ENCODE measurements around the gene ELMOD3. TPM values are rescaled to one million over a fixed set of nuclear protein-coding genes. Genes with fewer than 3 reads are reported as not detected.
"Not testable (repeated sequence)": the region's sequence is repeated elsewhere in the genome, so short reads cannot be mapped to it uniquely, and the experiment has no call there.

Gene ELMOD3
- total RNA-seq, 4 donors from 2014 or later, result 17.4 to 21.5 (median 18.3) TPM

DNA sequence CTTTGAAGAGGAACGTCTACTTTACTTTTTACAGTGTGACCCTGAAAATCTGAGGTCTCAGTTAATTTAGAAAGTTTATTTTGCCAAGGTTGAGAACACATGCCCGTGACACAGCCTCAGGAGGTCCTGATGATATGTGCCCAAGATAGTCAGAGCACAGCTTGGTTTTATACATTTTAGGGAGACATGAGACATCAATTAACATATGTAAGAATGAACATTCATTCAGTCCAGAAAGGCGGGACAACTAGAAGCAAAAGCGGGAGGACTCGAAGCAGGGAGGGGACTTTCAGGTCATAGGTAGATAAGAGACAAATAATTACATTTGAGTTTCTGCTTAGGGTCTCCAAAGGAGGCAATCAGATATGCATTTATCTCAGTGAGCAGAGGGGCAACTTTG lies 23.7 kb downstream of the ELMOD3 start:
- no peak for TF ChIP-seq POLR2AphosphoS5 (IDR thresholded peaks at IDR 0.05)
- TF ChIP-seq POLR2A (IDR thresholded peaks at IDR 0.05; ENCODE audit: low read depth), result no peak
- no peak for TF ChIP-seq CTCF (IDR thresholded peaks at IDR 0.05)
- TF ChIP-seq EP300 (IDR thresholded peaks at IDR 0.05), result no peak
- intact Hi-C loops (cut with DNase I), result no loop called here
- no peak for DNase-seq (ENCODE audit: extremely low spot score)
- H3K9me3 ChIP-seq, result no peaks in the 10 kb centered on the region
- H3K36me3 ChIP-seq, result peaks cover 22 to 89% (median 50%) of the 10 kb centered on the region in 4 donors
- 92% methylated on average over 5 of the region's 5 CpGs for WGBS
- no peaks in the 10 kb centered on the region for H3K27me3 ChIP-seq
- no peak overlapping the region for H3K4me3 ChIP-seq
- no peaks in the 10 kb centered on the region for H3K4me1 ChIP-seq
- H3K27ac ChIP-seq (replicated peaks in 1 of 4), result no peak overlapping the region

GRCh38 chr2:85380048-85380447 lies 25.5 kb downstream of the ELMOD3 start:
- 79% methylated on average over 1 of the region's 1 CpG for WGBS
- intact Hi-C loops (cut with DNase I), result no loop called here
- TF ChIP-seq POLR2A (IDR thresholded peaks at IDR 0.05; ENCODE audit: low read depth), result no peak
- TF ChIP-seq EP300 (IDR thresholded peaks at IDR 0.05), result no peak
- TF ChIP-seq POLR2AphosphoS5 (IDR thresholded peaks at IDR 0.05), result no peak
- TF ChIP-seq CTCF (IDR thresholded peaks at IDR 0.05), result no peak

DNA sequence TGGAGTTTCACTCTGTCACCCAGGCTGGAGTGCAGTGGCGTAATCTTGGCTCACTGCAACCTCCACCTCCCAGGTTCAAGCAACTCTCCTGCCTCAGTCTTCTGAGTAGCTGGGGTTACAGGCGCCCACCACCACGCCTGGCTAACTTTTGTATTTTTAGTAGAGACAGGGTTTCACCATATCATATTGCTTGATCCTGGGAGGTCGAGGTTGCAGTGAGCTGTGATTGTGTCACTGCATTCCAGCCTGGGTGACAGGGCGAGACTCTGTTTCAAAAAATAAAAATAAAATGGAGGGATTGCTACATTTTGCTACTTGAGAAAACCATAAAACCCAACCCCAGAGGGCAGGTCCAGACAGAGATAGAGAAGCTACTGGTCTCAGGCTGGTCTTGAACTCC lies 28.6 kb downstream of the ELMOD3 start:
- H3K27me3 ChIP-seq; H3K4me3 ChIP-seq; H3K9me3 ChIP-seq; H3K4me1 ChIP-seq; intact Hi-C loops (cut with DNase I); DNase-seq (ENCODE audit: extremely low spot score); H3K27ac ChIP-seq (replicated peaks in 1 of 4): not testable (repeated sequence)
- H3K36me3 ChIP-seq, result peaks cover 23 to 96% (median 62%) of the 10 kb centered on the region in 4 donors
- WGBS, result 83% methylated on average over 5 of the region's 5 CpGs

More at GRCh38 chr2:85380048-85380447, 25.5 kb downstream of the ELMOD3 start:
- H3K36me3 ChIP-seq, result peaks cover 22 to 93% (median 58%) of the 10 kb centered on the region in 4 donors
- no peaks in the 10 kb centered on the region for H3K4me1 ChIP-seq
- no peak overlapping the region for H3K4me3 ChIP-seq
- no peak for DNase-seq (ENCODE audit: extremely low spot score)
- no peaks in the 10 kb centered on the region for H3K9me3 ChIP-seq
- H3K27me3 ChIP-seq, result no peaks in the 10 kb centered on the region
- H3K27ac ChIP-seq (replicated peaks in 1 of 4), result no peak overlapping the region

- TF ChIP-seq POLR2AphosphoS5 (IDR thresholded peaks at IDR 0.05) (no peak), EP300 (IDR thresholded peaks at IDR 0.05) (no peak), CTCF (IDR thresholded peaks at IDR 0.05) (no peak), POLR2A (IDR thresholded peaks at IDR 0.05; ENCODE audit: low read depth) (no peak)
- 87% methylated on average over 4 of the region's 4 CpGs for WGBS
- no peaks in the 10 kb centered on the region for H3K4me1 ChIP-seq
- H3K27me3 ChIP-seq, result no peaks in the 10 kb centered on the region
- H3K27ac ChIP-seq (replicated peaks in 1 of 4), result no peak overlapping the region
- H3K9me3 ChIP-seq, result no peaks in the 10 kb centered on the region
- no peak overlapping the region for H3K4me3 ChIP-seq
- peaks cover 23 to 96% (median 63%) of the 10 kb centered on the region in 4 donors for H3K36me3 ChIP-seq
- no peak for DNase-seq (ENCODE audit: extremely low spot score)
- intact Hi-C loops (cut with DNase I), result no loop called here
These were observed 29.3 kb downstream of the ELMOD3 start for GRCh38 chr2:85383850-85384249.

DNA sequence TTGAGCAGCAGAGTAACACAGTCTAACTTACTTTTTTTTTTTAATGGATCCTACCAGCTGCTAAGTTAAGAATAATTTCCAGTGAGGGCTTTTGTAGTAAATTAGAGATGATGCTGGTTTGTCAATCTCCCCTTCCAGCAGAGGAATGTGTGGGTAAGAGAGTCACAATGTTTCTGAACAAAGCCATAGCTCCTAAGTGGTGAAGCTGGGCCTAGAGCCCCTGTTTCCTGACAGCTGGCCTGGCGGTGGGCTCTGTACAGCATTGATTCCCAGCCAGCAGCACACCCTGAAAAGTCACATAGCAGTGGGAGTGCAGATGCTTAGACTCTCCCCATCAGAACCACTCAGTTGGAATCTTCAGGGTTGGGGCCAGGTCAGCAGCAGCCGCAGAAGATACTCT lies 31.2 kb downstream of the ELMOD3 start:
- intact Hi-C loops (cut with DNase I), result no loop called here
- Histone ChIP-seq H3K4me3 (no peak overlapping the region), H3K27ac (replicated peaks in 1 of 4) (no peak overlapping the region), H3K27me3 (no peaks in the 10 kb centered on the region), H3K9me3 (no peaks in the 10 kb centered on the region), H3K36me3 (peaks cover 21 to 96% (median 71%) of the 10 kb centered on the region in 4 donors), H3K4me1 (no peaks in the 10 kb centered on the region)
- no peak for TF ChIP-seq EP300 (IDR thresholded peaks at IDR 0.05)
- no peak for TF ChIP-seq CTCF (IDR thresholded peaks at IDR 0.05)
- TF ChIP-seq POLR2AphosphoS5 (IDR thresholded peaks at IDR 0.05), result no peak
- TF ChIP-seq POLR2A (IDR thresholded peaks at IDR 0.05; ENCODE audit: low read depth), result no peak
- no peak for DNase-seq (ENCODE audit: extremely low spot score)
- 88% methylated on average over 2 of the region's 2 CpGs for WGBS
